Measurements from ENCODE around the gene TMEM175.
"Not testable (repeated sequence)": the region's sequence is repeated elsewhere in the genome, so short reads cannot be mapped to it uniquely, and the experiment has no call there.

TMEM175 gene

DNA sequence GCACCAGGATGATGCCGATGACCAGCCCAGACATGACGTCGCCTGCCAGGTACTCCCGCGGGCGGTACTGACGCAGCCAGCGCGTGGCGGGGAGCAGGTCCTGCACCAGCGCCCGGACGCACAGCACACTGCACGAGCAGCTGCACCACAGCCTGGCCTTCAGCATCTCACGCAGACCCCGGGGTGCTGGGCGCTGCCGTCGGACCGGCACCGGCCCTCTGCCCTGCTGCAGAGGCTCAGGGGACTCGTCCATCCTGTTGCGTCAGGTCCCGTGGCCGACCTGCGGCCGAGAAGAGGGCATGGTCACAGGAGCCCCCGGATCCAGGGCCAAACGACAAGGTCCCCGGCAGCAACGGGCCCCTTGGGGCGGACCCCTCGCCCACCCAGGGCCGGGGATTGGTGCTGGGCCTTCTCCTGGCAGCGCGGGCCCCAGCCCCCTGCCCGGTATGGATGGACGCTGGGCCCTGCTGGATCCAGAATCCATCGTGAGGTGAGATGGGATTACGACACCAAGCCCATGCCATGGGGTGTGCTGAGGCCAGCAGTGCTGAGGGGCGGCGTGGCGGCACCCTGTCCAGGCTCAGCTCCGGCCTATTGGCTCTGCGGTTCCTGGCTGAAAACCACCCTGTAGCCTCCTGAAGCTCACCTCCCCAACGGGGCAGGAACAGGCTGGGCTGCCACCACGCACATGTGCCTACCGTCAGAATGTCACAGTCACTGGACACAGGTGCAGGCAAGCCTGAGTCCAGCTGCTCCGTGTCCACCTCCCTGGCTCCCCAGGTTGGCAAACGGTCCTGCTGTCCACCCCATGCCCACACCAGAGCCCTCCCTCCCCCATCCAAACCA, 59.4 kb downstream of the TMEM175 start:
- peaks cover 6% of the 10 kb centered on the region for H3K27me3 ChIP-seq (ENCODE audit: control insufficient read depth, insufficient read depth, low read length)
- H3K9ac ChIP-seq (ENCODE audit: low read length): no peak overlapping the region
- no peak overlapping the region for H3K27ac ChIP-seq (ENCODE audit: low read depth, low read length)
- H3K4me1 ChIP-seq (ENCODE audit: control insufficient read depth, insufficient read depth, low read length): peaks cover 4% of the 10 kb centered on the region
- H3K4me3 ChIP-seq (ENCODE audit: low read length): no peak overlapping the region
- H3K36me3 ChIP-seq (ENCODE audit: control insufficient read depth, insufficient read depth, low read length): peaks cover 5% of the 10 kb centered on the region

DNA sequence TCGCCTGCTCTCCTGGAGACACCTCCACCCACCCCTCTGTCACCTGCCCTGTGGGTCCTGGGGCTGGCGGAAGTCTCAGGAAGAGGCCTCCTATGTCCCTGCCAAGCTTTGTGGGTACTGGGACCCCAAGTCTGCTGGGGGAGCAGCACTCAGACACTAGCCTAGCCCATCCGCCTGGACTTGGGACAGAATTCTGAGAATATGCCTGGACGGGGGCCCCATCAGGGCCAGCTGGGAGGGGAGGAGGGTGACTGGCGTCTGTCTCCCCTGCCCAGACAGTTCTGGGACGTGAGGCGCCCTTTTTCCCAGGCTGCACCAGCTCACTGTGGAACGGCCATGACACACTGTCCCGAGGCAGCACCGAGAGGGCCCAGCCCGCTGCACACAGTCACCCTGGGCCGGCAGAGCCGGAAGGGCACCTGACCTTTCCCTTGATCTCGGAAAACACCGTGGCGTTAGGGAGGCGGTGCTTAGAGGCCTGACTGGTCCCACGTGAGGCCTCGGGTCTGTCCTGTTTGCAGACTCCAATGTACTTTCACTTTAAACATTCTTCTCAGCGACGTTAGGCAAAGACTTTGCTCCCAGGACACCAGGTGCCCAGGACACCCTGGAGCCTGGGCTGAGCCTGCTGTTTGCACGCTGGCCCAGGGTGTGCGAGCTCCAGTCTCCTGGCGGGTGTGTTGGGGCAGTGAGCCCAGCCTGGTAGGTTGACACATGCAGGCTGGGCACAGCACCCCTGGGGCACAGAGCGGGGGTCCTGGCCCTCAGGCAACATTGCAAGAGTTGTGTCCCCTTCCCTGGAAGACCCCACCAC, 60.2 kb downstream of the TMEM175 start:
- Histone ChIP-seq H3K27ac (ENCODE audit: low read depth, low read length) (no peak overlapping the region), H3K4me1 (ENCODE audit: control insufficient read depth, insufficient read depth, low read length) (peaks cover 2% of the 10 kb centered on the region), H3K9ac (ENCODE audit: low read length) (no peak overlapping the region), H3K4me3 (ENCODE audit: low read length) (peak overlapping the region; percentile 37), H3K36me3 (ENCODE audit: control insufficient read depth, insufficient read depth, low read length) (peaks cover 5% of the 10 kb centered on the region), H3K27me3 (ENCODE audit: control insufficient read depth, insufficient read depth, low read length) (peaks cover 9% of the 10 kb centered on the region)

DNA sequence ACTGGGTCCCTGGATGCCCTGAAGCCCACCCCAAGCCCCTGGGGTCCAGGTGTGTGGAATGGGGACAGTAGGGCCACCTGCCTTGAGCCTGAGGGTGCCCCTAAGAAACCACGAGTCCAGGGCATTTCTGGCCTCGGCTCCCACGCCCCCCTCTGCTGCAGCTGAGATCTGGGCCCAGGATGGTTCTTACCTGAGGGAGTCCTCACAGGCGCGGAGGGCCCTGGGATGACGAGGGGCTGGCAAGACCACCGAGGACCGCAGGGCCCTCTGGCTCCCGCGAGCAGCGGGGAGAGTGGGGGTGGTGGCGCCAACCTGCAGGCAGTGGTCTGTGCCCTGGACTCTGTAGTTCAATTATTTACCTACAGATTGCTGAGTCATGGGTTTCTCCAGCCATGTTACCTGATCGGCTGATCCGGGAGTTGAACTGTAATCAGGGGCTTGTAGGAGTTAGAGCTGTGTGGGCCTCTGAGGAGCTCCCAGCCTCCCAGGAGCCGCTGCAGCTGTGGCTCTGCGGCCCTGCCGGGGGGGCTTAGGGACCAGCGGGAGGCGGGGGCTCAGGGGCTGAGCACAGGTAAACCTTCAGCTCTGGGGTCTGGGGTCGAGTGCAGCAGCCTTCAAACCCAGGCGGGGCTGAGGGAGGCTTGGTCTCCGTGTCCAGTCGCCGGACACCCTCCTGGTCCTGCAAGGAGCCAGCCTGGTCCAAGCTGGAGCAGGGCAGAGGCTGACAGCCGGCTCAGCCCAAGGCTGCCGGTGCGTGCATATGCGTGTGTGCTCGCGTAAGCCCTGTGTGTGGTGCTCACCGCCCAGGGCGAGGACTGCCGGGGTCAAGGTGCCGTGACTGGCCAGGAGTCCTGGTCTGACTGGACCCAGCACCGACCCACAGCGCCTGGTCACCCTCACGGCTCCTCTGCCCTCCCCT, 61.1 kb downstream of the TMEM175 start, which contains the start of gene SLC26A1:
TSS of gene SLC26A1 (minus strand) at position 294 of the 919 bp plus-strand sequence. CDS start 1,701 bp downstream, outside the sequence.
- Histone ChIP-seq H3K4me3 (ENCODE audit: low read length) (peak within 1 kb of the TSS; percentile 37), H3K27ac (ENCODE audit: low read depth, low read length) (no peak within 1 kb of the TSS), H3K27me3 (ENCODE audit: control insufficient read depth, insufficient read depth, low read length) (peaks cover 17% of the 10 kb centered on the region), H3K9ac (ENCODE audit: low read length) (no peak within 1 kb of the TSS), H3K36me3 (ENCODE audit: control insufficient read depth, insufficient read depth, low read length) (peaks cover 5% of the 10 kb centered on the region), H3K4me1 (ENCODE audit: control insufficient read depth, insufficient read depth, low read length) (no peaks in the 10 kb centered on the region)

DNA sequence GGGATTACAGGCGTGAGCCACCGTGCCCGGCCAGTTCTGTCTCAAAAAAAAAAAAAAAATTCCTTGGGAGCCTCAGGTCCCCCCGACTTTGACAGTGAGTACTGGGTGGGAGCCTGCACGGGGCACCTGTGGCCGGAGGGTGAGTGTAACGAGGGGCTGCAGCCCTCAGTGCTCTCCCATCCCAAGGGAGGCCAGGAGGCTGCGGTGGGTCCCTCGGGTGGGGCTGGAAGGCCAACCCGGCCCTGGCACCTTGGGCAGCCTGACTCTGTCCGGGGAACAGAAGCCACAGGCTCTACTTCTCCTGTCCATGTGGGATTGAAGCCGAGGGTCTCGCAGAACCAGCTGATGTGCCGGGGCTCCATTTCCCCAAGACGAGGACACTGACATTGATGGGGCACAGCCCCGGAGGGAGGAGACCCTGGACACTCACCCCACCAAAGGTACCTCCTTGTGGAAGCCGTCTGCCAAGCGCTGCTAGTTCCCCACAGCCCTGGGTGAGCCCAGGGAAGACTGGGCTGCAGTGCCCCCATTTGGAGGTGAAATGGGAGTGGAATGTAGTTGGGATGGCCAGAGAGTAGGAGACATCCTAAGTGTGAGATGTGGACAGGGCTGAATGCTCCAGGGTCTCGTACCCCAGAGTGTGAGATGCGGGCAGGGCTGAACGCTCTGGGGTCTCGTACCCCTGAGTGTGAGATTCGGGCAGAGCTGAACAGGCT, 63.2 kb downstream of the TMEM175 start:
- Histone ChIP-seq H3K27me3 (ENCODE audit: control insufficient read depth, insufficient read depth, low read length) (peaks cover 25% of the 10 kb centered on the region), H3K4me3 (ENCODE audit: low read length) (no peak overlapping the region), H3K27ac (ENCODE audit: low read depth, low read length) (no peak overlapping the region), H3K4me1 (ENCODE audit: control insufficient read depth, insufficient read depth, low read length) (no peaks in the 10 kb centered on the region), H3K9ac (ENCODE audit: low read length) (no peak overlapping the region), H3K36me3 (ENCODE audit: control insufficient read depth, insufficient read depth, low read length) (peaks cover 2% of the 10 kb centered on the region)

DNA sequence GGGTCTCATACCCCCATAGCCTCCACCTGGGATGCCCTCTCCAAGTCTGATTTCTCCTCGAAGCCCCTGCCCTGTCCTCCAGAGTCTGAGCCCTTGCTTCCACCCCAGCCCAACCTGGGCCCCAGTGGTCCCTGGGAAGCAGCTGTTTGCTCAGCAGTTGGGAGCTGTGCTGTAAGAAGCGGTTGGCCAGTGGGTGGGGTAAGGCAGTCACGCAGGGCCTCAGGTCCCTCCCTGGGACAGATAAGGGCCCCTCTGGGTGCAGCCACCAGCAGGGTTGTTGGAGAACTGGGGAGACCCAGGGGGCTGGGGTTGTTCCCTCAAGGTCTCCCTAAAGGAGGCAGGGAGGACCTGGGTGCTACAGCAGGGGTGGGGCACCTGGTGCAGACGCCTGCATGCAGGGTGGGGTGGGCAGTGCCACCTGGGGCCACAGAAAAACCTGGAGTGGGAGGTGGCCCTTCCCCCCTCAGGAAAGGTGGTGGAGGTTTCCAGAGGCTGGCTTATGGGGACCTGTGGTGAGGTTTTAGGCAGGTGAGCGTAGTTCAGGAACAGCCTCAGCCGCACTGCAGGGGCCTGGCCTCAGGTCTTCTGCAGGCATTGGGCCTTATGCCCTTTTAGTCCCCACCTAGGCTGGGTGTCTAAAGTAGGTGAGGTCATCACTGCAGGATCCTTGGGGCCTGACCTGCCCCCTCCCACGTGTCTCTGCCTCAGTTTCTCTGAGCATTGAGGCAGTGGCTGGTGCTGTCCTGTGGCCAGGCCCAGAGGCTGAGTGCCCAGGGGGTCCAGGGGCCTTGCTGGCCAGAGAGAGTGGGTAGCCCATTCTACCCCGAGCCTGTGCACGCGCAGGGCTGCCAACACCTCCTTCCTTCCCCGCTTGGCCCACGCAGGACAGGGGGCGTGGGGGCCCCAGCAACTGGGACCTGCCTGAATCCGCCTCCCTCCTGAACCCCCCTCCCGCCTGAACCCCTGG, 64.1 kb downstream of the TMEM175 start:
- Histone ChIP-seq H3K27ac (ENCODE audit: low read depth, low read length) (no peak overlapping the region), H3K4me1 (ENCODE audit: control insufficient read depth, insufficient read depth, low read length) (no peaks in the 10 kb centered on the region), H3K27me3 (ENCODE audit: control insufficient read depth, insufficient read depth, low read length) (peaks cover 32% of the 10 kb centered on the region), H3K9ac (ENCODE audit: low read length) (no peak overlapping the region), H3K36me3 (ENCODE audit: control insufficient read depth, insufficient read depth, low read length) (no peaks in the 10 kb centered on the region), H3K4me3 (ENCODE audit: low read length) (no peak overlapping the region)

DNA sequence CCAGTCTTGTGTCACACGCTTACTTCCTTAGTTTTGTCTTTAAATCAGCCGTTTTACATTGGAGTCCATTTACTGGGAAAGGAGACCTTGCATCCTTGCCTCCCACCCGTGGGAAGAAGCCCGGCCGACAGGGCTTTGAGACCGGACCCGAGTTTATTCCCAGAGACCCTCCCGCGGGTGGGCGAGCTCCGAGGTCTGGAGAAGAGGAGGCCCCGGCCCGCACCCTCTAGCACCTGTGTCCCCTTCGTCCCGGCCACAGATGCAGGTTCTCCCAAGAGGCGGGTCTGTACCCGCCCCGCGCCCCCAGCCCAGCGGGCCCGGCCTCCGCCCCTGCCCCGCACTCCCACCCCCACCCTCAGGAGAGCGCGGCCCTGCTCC, 64.7 kb downstream of the TMEM175 start:
- peaks cover 39% of the 10 kb centered on the region for H3K27me3 ChIP-seq (ENCODE audit: control insufficient read depth, insufficient read depth, low read length)
- H3K4me1 ChIP-seq (ENCODE audit: control insufficient read depth, insufficient read depth, low read length): no peaks in the 10 kb centered on the region
- H3K27ac ChIP-seq (ENCODE audit: low read depth, low read length): no peak overlapping the region
- no peak overlapping the region for H3K9ac ChIP-seq (ENCODE audit: low read length)
- H3K36me3 ChIP-seq (ENCODE audit: control insufficient read depth, insufficient read depth, low read length): no peaks in the 10 kb centered on the region
- H3K4me3 ChIP-seq (ENCODE audit: low read length): no peak overlapping the region

DNA sequence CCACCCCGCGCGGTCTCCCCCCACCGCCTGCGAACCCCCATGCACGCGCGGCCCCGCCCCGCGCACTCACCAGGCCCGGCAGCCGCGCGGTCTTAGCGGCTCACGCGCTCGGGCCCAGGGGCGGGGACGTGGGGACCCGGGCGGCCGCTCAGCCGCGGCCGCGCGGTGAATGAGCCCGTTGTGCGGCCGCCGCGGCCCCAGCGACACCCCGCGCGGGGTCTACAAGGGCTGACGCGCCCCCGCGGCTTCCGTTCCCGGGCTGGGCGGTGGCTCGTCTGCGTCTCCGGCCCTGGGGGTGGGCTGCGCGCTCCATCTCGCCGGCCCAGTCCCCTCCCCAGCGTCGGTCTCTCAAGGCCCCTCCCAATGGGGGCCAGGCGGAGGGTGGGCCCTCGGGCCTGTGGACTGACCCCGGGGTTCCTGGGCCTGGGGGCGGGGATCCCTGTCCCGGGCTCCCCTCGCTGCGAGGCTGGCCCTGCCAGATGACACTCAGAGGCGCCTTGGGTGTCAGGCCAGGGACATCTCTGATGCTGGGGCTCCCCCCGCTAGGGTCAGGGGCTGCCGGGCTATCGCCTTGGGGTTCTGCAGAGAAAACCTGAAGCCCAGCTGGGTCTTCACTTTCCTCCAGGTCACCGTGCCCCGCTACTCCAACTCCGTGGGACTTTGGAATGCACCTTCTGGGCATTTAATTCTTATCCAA, 65.3 kb downstream of the TMEM175 start:
- Histone ChIP-seq H3K27me3 (ENCODE audit: control insufficient read depth, insufficient read depth, low read length) (peaks cover 42% of the 10 kb centered on the region), H3K27ac (ENCODE audit: low read depth, low read length) (no peak overlapping the region), H3K4me1 (ENCODE audit: control insufficient read depth, insufficient read depth, low read length) (no peaks in the 10 kb centered on the region), H3K4me3 (ENCODE audit: low read length) (peak overlapping the region; percentile 32), H3K36me3 (ENCODE audit: control insufficient read depth, insufficient read depth, low read length) (no peaks in the 10 kb centered on the region), H3K9ac (ENCODE audit: low read length) (no peak overlapping the region)

DNA sequence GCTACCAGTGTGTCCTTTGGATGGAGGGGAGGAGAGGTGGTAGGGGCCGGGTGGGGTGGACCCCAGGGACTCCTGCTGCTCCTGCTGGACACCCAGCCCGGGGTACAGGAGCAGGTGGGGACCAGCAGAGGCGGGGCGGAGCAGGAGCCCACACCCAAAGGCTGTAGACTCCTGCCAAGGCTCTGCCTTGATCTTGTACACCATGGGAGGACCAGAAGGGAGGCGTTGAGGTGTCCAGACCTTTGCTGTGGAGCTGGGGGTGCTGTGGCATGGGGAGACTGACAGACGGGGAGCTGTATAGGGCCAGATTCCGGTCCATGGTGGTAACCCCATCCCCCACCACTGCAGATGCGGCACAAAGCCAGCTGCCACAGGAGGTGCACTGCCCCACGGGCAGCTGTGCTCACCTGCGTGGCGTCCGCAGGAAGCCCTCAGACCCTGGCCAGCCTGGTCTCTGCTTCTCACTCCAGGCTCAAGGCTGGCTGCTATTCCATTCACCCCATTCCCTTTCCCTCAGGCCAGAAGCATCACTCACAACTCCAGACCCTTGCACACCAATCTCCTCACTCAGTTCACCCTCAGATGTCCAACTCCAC, 65.9 kb downstream of the TMEM175 start:
- Histone ChIP-seq H3K4me1 (ENCODE audit: control insufficient read depth, insufficient read depth, low read length) (no peaks in the 10 kb centered on the region), H3K36me3 (ENCODE audit: control insufficient read depth, insufficient read depth, low read length) (no peaks in the 10 kb centered on the region), H3K27me3 (ENCODE audit: control insufficient read depth, insufficient read depth, low read length) (peaks cover 42% of the 10 kb centered on the region), H3K9ac (ENCODE audit: low read length) (no peak overlapping the region), H3K27ac (ENCODE audit: low read depth, low read length) (no peak overlapping the region), H3K4me3 (ENCODE audit: low read length) (no peak overlapping the region)

DNA sequence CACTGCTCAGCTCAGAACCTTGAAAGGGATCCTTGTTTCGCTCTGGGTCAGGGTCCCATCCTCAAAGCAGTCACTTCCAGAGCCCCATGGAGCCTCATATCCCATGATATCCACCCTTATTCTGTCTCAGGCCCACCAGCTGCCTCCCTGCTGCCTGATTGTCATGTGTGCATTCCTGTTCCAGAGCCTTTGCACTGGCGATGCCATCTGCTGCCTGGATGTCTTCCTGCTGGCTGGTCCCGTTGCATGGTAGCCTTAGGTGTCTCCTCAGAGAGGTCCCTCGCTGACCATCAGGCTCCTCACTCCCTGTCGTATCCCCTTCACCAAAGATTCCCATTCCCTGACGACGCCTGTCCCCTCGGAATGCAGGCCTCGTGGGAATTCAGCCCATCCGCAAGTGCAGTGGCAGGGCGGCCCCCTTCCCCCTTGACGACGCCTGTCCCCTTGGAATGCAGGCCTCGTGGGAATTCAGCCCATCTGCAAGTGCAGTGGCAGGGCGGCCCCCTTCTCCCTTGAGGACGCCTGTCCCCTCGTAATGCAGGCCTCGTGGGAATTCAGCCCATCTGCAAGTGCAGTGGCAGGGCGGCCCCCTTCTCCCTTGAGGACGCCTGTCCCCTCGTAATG, 67.1 kb downstream of the TMEM175 start:
- H3K36me3 ChIP-seq (ENCODE audit: control insufficient read depth, insufficient read depth, low read length); H3K4me3 ChIP-seq (ENCODE audit: low read length); H3K27ac ChIP-seq (ENCODE audit: low read depth, low read length); H3K4me1 ChIP-seq (ENCODE audit: control insufficient read depth, insufficient read depth, low read length); H3K9ac ChIP-seq (ENCODE audit: low read length): not testable (repeated sequence)
- H3K27me3 ChIP-seq (ENCODE audit: control insufficient read depth, insufficient read depth, low read length): peaks cover 45% of the 10 kb centered on the region

DNA sequence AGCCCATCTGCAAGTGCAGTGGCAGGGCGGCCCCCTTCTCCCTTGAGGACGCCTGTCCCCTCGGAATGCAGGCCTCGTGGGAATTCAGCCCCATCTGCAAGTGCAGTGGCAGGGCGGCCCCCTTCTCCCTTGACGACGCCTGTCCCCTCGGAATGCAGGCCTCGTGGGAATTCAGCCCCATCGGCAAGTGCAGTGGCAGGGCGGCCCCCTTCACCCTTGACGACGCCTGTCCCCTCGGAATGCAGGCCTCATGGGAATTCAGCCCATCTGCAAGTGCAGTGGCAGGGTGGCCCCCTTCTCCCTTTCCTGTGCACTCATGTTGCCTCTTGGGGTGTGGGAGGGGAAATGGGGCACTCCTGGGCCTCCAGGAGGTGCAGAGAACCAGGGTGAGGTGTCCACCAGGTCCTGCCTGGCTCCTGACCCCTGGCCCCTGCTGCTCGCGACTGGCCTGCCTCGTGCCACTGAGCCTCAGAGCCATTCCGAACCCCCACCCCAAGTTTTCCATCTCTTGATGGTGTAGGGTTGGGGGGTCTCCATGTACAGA, 67.7 kb downstream of the TMEM175 start:
- Histone ChIP-seq H3K27ac (ENCODE audit: low read depth, low read length) (no peak overlapping the region), H3K4me1 (ENCODE audit: control insufficient read depth, insufficient read depth, low read length) (no peaks in the 10 kb centered on the region), H3K36me3 (ENCODE audit: control insufficient read depth, insufficient read depth, low read length) (no peaks in the 10 kb centered on the region), H3K27me3 (ENCODE audit: control insufficient read depth, insufficient read depth, low read length) (peaks cover 50% of the 10 kb centered on the region), H3K4me3 (ENCODE audit: low read length) (no peak overlapping the region), H3K9ac (ENCODE audit: low read length) (no peak overlapping the region)
